HK-2 (cell line): ENCODE results near the gene CEP78.
"Not testable (repeated sequence)": the region's sequence is repeated elsewhere in the genome, so short reads cannot be mapped to it uniquely, and the experiment has no call there.

Experiments
- DNase-seq: peaks from one replicate; pipeline ENCODE4 v3.0.0-alpha.2; 2018; ENCODE audit not compliant: unreplicated experiment

The CEP78 gene

GRCh38 chr9:78235762-78236550, at the start of gene CEP78:
Gene CEP78, plus strand, starts transcription at chr9:78236075. Its CDS starts 276 bp downstream, at chr9:78236351.
- DNase-seq: peak; percentile 73

- DNase-seq: no peak
Observed at GRCh38 chr9:78187763-78188484, 48.0 kb upstream of the CEP78 start.

GRCh38 chr9:78188594-78188993, 47.3 kb upstream of the CEP78 start:
- no peak for DNase-seq

GRCh38 chr9:78189001-78189400, 46.9 kb upstream of the CEP78 start:
- no peak for DNase-seq

- DNase-seq: no peak
Observed at GRCh38 chr9:78189461-78189860, 46.4 kb upstream of the CEP78 start.

- DNase-seq: no peak
Observed at GRCh38 chr9:78191931-78192330, 43.9 kb upstream of the CEP78 start.

- no peak for DNase-seq
Observed at GRCh38 chr9:78196258-78196657, 39.6 kb upstream of the CEP78 start.

GRCh38 chr9:78201158-78201777, 34.6 kb upstream of the CEP78 start:
- not testable (repeated sequence) for DNase-seq

GRCh38 chr9:78207319-78207718, 28.6 kb upstream of the CEP78 start:
- DNase-seq: no peak

GRCh38 chr9:78207901-78208300, 28.0 kb upstream of the CEP78 start:
- DNase-seq: no peak

- DNase-seq: no peak
Observed at GRCh38 chr9:78209127-78209526, 26.7 kb upstream of the CEP78 start.

GRCh38 chr9:78210841-78211301, 25.0 kb upstream of the CEP78 start:
- no peak for DNase-seq

GRCh38 chr9:78212868-78213267, 23.0 kb upstream of the CEP78 start:
- no peak for DNase-seq

GRCh38 chr9:78213712-78214111, 22.2 kb upstream of the CEP78 start:
- no peak for DNase-seq

- no peak for DNase-seq
Observed at GRCh38 chr9:78214492-78214891, 21.4 kb upstream of the CEP78 start.

GRCh38 chr9:78215706-78216105, 20.2 kb upstream of the CEP78 start:
- no peak for DNase-seq

- DNase-seq: no peak
Observed at GRCh38 chr9:78218890-78219289, 17.0 kb upstream of the CEP78 start.

- DNase-seq: no peak
Observed at GRCh38 chr9:78221425-78221824, 14.4 kb upstream of the CEP78 start.

GRCh38 chr9:78221841-78222240, 14.0 kb upstream of the CEP78 start:
- DNase-seq: not testable (repeated sequence)

- no peak for DNase-seq
Observed at GRCh38 chr9:78230761-78231160, 5.1 kb upstream of the CEP78 start.

- not testable (repeated sequence) for DNase-seq
Observed at GRCh38 chr9:78232471-78232870, 3.4 kb upstream of the CEP78 start.

GRCh38 chr9:78234810-78235209, 1.1 kb upstream of the CEP78 start:
- DNase-seq: no peak
